Panc1 (cell line): ENCODE measurements around the gene CACNA1D. TPM values are rescaled to one million over a fixed set of nuclear protein-coding genes. Genes with fewer than 3 reads are reported as not detected.

Experiments
- ATAC-seq: fragments of 200-7000 bp; cut with Tn5 transposase; 2 replicates; pipeline ENCODE4 v1.9.1; 2020; ENCODE audit warnings: mild to moderate bottlenecking, moderate library complexity
- BruUV-seq: library from RNA; stranded (reverse); fragments of 400-500 nt; replicated peaks from 2 replicates; lab custom pipeline; 2021; lab: Mats Ljungman, UMichigan
- CTCF ChIA-PET: fragments of 300-600 bp; sonication (Branson Sonifier 250); formaldehyde crosslinking; loops from one replicate; lab custom pipeline; 2022; ENCODE audit warnings: antibody characterized with exemption; lab: Charles Lee
- POLR2A ChIA-PET: fragments of 300-600 bp; sonication (Branson Sonifier 250); formaldehyde crosslinking; loops from one replicate; lab custom pipeline; 2022; ENCODE audit warnings: antibody characterized with exemption; lab: Charles Lee
- DNase-seq: peaks from one replicate; pipeline ENCODE4 v3.0.0-alpha.2; 2010; ENCODE audit warnings: low read depth, low spot score
- H3K27ac ChIP-seq: 2 replicates; pipeline ENCODE4 v1.5.1; 2011; ENCODE audit warnings: mild to moderate bottlenecking, low read length, inconsistent platforms
- H3K27me3 ChIP-seq: fragments of 200-500 bp; sonication (Bioruptor generic); 2 replicates; pipeline ENCODE4 v1.6.0; 2014; ENCODE audit warnings: low read length, inconsistent platforms; ENCODE audit not compliant: control insufficient read depth, insufficient read depth
- H3K36me3 ChIP-seq: fragments of 200-500 bp; sonication (Bioruptor generic); 2 replicates; pipeline ENCODE4 v1.5.1; 2014; ENCODE audit warnings: inconsistent platforms, mild to moderate bottlenecking, low read length, moderate library complexity; ENCODE audit not compliant: control insufficient read depth, insufficient read depth
- H3K4me1 ChIP-seq: 2 replicates; pipeline ENCODE4 v1.5.1; 2011; ENCODE audit warnings: inconsistent platforms, mild to moderate bottlenecking, low read length, moderate library complexity; ENCODE audit not compliant: control insufficient read depth, insufficient read depth
- H3K4me3 ChIP-seq, 2 experiments: 2 replicates each; pipeline ENCODE4 v1.5.1; 2011 to 2012; ENCODE audit warnings: low read depth in 2 of 2, low read length in 2 of 2, mild to moderate bottlenecking in 2 of 2, inconsistent platforms in 1 of 2, moderate library complexity in 1 of 2
- H3K9me3 ChIP-seq: fragments of 200-500 bp; sonication (Bioruptor generic); 2 replicates; pipeline ENCODE4 v1.5.1; 2014; ENCODE audit warnings: low read depth, mild to moderate bottlenecking, inconsistent platforms, low read length, moderate library complexity; ENCODE audit not compliant: control insufficient read depth, insufficient read depth
- CTCF ChIP-seq: fragments of 450-650 bp; IDR thresholded peaks from 2 replicates; pipeline ENCODE4 v1.5.1; 2017; ENCODE audit warnings: mild to moderate bottlenecking
- POLR2AphosphoS5 ChIP-seq: IDR thresholded peaks from 2 replicates; pipeline ENCODE4 v1.6.1; 2012; ENCODE audit warnings: mild to moderate bottlenecking, low read depth, low read length, moderate library complexity
- SIN3A ChIP-seq: IDR thresholded peaks from 2 replicates; pipeline ENCODE4 v1.6.1; 2012; ENCODE audit warnings: low read depth, mild to moderate bottlenecking, low read length, moderate library complexity, borderline replicate concordance; ENCODE audit not compliant: insufficient read depth
- TCF7L2 ChIP-seq: IDR thresholded peaks from 2 replicates; pipeline ENCODE4 v1.6.1; 2011; ENCODE audit warnings: mild to moderate bottlenecking, low read depth, low read length, inconsistent platforms
- in situ Hi-C: cut with HindIII; loops from 2 replicates; pipeline ENCODE4 v1.10.0; 2016; ENCODE audit warnings: low sequenced_read_pairs, low pct_unique_long_range_greater_than_20kb
- intact Hi-C: fragments of 100-400 bp; cut with micrococcal nuclease; formaldehyde crosslinking; loops from one replicate; pipeline ENCODE4 v1.10.0; 2022; ENCODE audit not compliant: unreplicated experiment
- total RNA-seq: library from RNA; stranded (reverse); gene quantifications from one replicate; pipeline ENCODE4 v1.2.1, GENCODE V29; 2021; ENCODE audit not compliant: unreplicated experiment
- TF ChIP-seq, protein P1 (sequence below), 2 experiments: IDR thresholded peaks; 2 replicates each; pipeline ENCODE4 v1.6.1; 2011 to 2012; ENCODE audit warnings: low read depth in 2 of 2, control low read depth in 1 of 2, low read length in 1 of 2, mild to moderate bottlenecking in 1 of 2, moderate library complexity in 1 of 2; ENCODE audit not compliant: insufficient read depth in 1 of 2

CACNA1D gene
- total RNA-seq, 1 experiment from 2014 or later, result 23.0 TPM

- DNase-seq (no peak), ATAC-seq (no peak)
- TF ChIP-seq TCF7L2 (no peak), CTCF (no peak), POLR2AphosphoS5 (no peak), SIN3A (no peak)
- TF ChIP-seq, protein P1, sequence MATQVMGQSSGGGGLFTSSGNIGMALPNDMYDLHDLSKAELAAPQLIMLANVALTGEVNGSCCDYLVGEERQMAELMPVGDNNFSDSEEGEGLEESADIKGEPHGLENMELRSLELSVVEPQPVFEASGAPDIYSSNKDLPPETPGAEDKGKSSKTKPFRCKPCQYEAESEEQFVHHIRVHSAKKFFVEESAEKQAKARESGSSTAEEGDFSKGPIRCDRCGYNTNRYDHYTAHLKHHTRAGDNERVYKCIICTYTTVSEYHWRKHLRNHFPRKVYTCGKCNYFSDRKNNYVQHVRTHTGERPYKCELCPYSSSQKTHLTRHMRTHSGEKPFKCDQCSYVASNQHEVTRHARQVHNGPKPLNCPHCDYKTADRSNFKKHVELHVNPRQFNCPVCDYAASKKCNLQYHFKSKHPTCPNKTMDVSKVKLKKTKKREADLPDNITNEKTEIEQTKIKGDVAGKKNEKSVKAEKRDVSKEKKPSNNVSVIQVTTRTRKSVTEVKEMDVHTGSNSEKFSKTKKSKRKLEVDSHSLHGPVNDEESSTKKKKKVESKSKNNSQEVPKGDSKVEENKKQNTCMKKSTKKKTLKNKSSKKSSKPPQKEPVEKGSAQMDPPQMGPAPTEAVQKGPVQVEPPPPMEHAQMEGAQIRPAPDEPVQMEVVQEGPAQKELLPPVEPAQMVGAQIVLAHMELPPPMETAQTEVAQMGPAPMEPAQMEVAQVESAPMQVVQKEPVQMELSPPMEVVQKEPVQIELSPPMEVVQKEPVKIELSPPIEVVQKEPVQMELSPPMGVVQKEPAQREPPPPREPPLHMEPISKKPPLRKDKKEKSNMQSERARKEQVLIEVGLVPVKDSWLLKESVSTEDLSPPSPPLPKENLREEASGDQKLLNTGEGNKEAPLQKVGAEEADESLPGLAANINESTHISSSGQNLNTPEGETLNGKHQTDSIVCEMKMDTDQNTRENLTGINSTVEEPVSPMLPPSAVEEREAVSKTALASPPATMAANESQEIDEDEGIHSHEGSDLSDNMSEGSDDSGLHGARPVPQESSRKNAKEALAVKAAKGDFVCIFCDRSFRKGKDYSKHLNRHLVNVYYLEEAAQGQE (IDR thresholded peaks at IDR 0.05; ENCODE audit: insufficient read depth in 1 of 2, low read depth in 2 of 2, low read length in 1 of 2), result no peak
- peaks cover 2% of the 10 kb centered on the region; the same call in 1 of the 2 replicates for H3K36me3 ChIP-seq
- no peak overlapping the region for H3K27ac ChIP-seq
- BruUV-seq, result no TSS peak
- no peaks in the 10 kb centered on the region for H3K9me3 ChIP-seq
- H3K27me3 ChIP-seq, result no peaks in the 10 kb centered on the region
- in situ Hi-C loops (no loop called here), intact Hi-C loops (no loop called here)
- ChIA-PET POLR2A (no interaction called here), CTCF (no interaction called here)
- no peaks in the 10 kb centered on the region for H3K4me1 ChIP-seq
- no peak overlapping the region for H3K4me3 ChIP-seq
These were observed 324.9 kb downstream of the CACNA1D start for GRCh38 chr3:53819163-53819868.

GRCh38 chr3:53820084-53820483, 325.7 kb downstream of the CACNA1D start:
- in situ Hi-C loops (no loop called here), intact Hi-C loops (no loop called here)
- Histone ChIP-seq H3K4me3 (no peak overlapping the region), H3K27me3 (no peaks in the 10 kb centered on the region), H3K27ac (no peak overlapping the region), H3K36me3 (peaks cover 2% of the 10 kb centered on the region; the same call in 1 of the 2 replicates), H3K9me3 (no peaks in the 10 kb centered on the region), H3K4me1 (no peaks in the 10 kb centered on the region)
- ChIA-PET CTCF (no interaction called here), POLR2A (no interaction called here)
- DNase-seq (no peak), ATAC-seq (no peak)
- no peak for TF ChIP-seq SIN3A
- no peak for TF ChIP-seq POLR2AphosphoS5
- no peak for TF ChIP-seq TCF7L2
- TF ChIP-seq CTCF, result no peak
- TF ChIP-seq, protein P1 (IDR thresholded peaks at IDR 0.05; ENCODE audit: insufficient read depth in 1 of 2, low read depth in 2 of 2, low read length in 1 of 2), result no peak
- BruUV-seq, result no TSS peak
